HUES64 (cell line): ENCODE results near the gene CCDC12.
A peak's percentile ranks its signal among the peaks of the same experiment; 100 is the strongest.

Experiments
- H3K27ac ChIP-seq: 2 replicates; pipeline ENCODE4 v1.7.0; 2013; ENCODE audit warnings: low read depth, low read length, inconsistent platforms
- H3K27me3 ChIP-seq: 2 replicates; pipeline ENCODE4 v1.6.1; 2013; ENCODE audit warnings: mild to moderate bottlenecking, low read length; ENCODE audit not compliant: insufficient read depth
- H3K36me3 ChIP-seq: 2 replicates; pipeline ENCODE4 v1.6.1; 2013; ENCODE audit warnings: mild to moderate bottlenecking, low read length; ENCODE audit not compliant: insufficient read depth
- H3K4me1 ChIP-seq: 2 replicates; pipeline ENCODE4 v1.6.1; 2013; ENCODE audit warnings: mild to moderate bottlenecking, low read length, moderate library complexity; ENCODE audit not compliant: insufficient read depth
- H3K4me3 ChIP-seq: 2 replicates; pipeline ENCODE4 v1.5.1; 2013; ENCODE audit warnings: mild to moderate bottlenecking, low read length, moderate library complexity
- H3K9ac ChIP-seq: 2 replicates; pipeline ENCODE4 v1.6.1; 2013; ENCODE audit warnings: mild to moderate bottlenecking, low read depth, low read length
- H3K9me3 ChIP-seq: 2 replicates; pipeline ENCODE4 v1.6.1; 2013; ENCODE audit warnings: low read depth, low read length; ENCODE audit not compliant: insufficient read depth
- WGBS: fragments of 150-250, 120-280 bp; methylation state at CpG from one replicate; pipeline ENCODE4 v1.1.7; 2013; ENCODE audit warnings: missing lambda C conversion rate; 5-methylcytosine and 5-hydroxymethylcytosine counted together

Gene CCDC12

DNA sequence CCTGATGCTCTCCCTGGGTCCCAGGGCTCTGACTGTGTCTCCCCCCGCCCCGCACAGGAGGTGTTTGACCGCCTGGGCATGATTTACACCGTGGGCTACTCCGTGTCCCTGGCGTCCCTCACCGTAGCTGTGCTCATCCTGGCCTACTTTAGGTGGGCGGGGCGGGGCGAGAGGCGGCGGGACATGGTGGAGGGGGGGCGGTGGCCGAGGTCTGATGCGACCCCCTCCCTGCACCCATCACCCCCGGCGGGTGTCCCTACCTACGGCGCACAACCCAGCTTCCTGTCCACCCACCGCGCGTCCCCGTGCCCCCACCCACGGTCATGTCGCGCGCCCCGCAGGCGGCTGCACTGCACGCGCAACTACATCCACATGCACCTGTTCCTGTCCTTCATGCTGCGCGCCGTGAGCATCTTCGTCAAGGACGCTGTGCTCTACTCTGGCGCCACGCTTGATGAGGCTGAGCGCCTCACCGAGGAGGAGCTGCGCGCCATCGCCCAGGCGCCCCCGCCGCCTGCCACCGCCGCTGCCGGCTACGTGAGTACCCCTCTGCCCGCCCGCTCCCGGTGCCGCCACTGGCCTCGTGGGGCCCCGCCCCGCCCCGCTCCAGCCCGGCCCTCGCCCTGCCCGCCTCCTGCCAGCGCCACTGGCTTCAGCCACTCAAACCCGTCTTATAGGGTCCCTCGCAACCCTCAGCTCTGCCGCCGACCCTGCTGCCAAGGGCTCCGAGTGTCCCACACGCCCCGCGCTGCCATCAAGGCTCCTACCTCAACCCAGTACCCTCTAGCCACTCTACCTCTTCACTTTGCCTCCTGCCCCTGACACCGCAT, 78.0 kb downstream of the CCDC12 start:
- Histone ChIP-seq H3K27ac (no peak overlapping the region), H3K27me3 (peaks cover 15% of the 10 kb centered on the region), H3K36me3 (no peaks in the 10 kb centered on the region), H3K4me1 (no peaks in the 10 kb centered on the region), H3K9ac (no peak overlapping the region), H3K9me3 (no peaks in the 10 kb centered on the region), H3K4me3 (no peak overlapping the region)
- WGBS, result 94% methylated on average over 71 of the region's 71 CpGs

- peaks cover 22% of the 10 kb centered on the region for H3K27me3 ChIP-seq
- no peak overlapping the region for H3K9ac ChIP-seq
- 91% methylated on average over 15 of the region's 15 CpGs for WGBS
Measured at GRCh38 chr3:46897829-46898320, 78.7 kb downstream of the CCDC12 start.

GRCh38 chr3:46897031-46897430, 79.5 kb downstream of the CCDC12 start:
- Histone ChIP-seq H3K9me3 (no peaks in the 10 kb centered on the region), H3K36me3 (no peaks in the 10 kb centered on the region), H3K4me3 (no peak overlapping the region), H3K27ac (no peak overlapping the region), H3K4me1 (peaks cover 6% of the 10 kb centered on the region; the same call in 1 of the 2 replicates), H3K9ac (no peak overlapping the region), H3K27me3 (peaks cover 28% of the 10 kb centered on the region)
- WGBS, result 91% methylated on average over 2 of the region's 2 CpGs

More at GRCh38 chr3:46897829-46898320, 78.7 kb downstream of the CCDC12 start:
- Histone ChIP-seq H3K4me3 (no peak overlapping the region), H3K9me3 (no peaks in the 10 kb centered on the region), H3K4me1 (peaks cover 4% of the 10 kb centered on the region; the same call in 1 of the 2 replicates), H3K27ac (no peak overlapping the region), H3K36me3 (no peaks in the 10 kb centered on the region)

- H3K4me1 ChIP-seq, result peaks cover 6% of the 10 kb centered on the region; the same call in 1 of the 2 replicates
- 88% methylated on average over 5 of the region's 5 CpGs for WGBS
- no peak overlapping the region for H3K27ac ChIP-seq
- H3K9ac ChIP-seq, result no peak overlapping the region
- no peak overlapping the region for H3K4me3 ChIP-seq
- H3K9me3 ChIP-seq, result no peaks in the 10 kb centered on the region
- H3K27me3 ChIP-seq, result peaks cover 35% of the 10 kb centered on the region
- H3K36me3 ChIP-seq, result no peaks in the 10 kb centered on the region
Measured at GRCh38 chr3:46896386-46896785, 80.2 kb downstream of the CCDC12 start.

DNA sequence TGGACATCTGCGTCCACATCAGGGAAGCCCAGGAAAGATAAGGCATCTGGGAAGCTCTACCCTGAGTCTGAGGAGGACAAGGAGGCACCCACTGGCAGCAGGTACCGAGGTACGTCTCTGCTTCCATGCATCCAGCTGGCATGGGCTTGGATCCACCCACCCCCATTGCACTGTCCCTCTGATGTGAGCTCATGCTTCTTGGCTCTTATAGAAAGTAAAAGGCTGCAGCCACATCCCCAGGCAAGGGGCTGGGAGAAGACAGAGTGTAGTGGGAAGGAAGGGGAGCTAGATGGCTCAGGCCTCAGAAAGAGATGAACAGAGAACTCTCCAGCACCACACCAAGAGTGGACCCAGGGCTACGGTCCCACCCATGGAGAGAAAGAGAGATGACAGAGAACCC, 80.8 kb downstream of the CCDC12 start:
- H3K36me3 ChIP-seq, result no peaks in the 10 kb centered on the region
- peaks cover 41% of the 10 kb centered on the region for H3K27me3 ChIP-seq
- H3K9me3 ChIP-seq, result no peaks in the 10 kb centered on the region
- H3K9ac ChIP-seq, result no peak overlapping the region
- no peak overlapping the region for H3K4me3 ChIP-seq
- no peak overlapping the region for H3K27ac ChIP-seq
- H3K4me1 ChIP-seq, result peaks cover 6% of the 10 kb centered on the region; the same call in 1 of the 2 replicates
- WGBS, result 94% methylated on average over 4 of the region's 4 CpGs

GRCh38 chr3:46895204-46895660, 81.3 kb downstream of the CCDC12 start:
- WGBS, result 39% methylated on average over 5 of the region's 5 CpGs
- Histone ChIP-seq H3K4me1 (peaks cover 6% of the 10 kb centered on the region; the same call in 1 of the 2 replicates), H3K9me3 (no peaks in the 10 kb centered on the region), H3K9ac (no peak overlapping the region), H3K36me3 (no peaks in the 10 kb centered on the region), H3K27me3 (peaks cover 46% of the 10 kb centered on the region), H3K27ac (no peak overlapping the region), H3K4me3 (no peak overlapping the region)

GRCh38 chr3:46894256-46894655, 82.3 kb downstream of the CCDC12 start:
- no peak overlapping the region for H3K4me3 ChIP-seq
- no peaks in the 10 kb centered on the region for H3K36me3 ChIP-seq
- H3K9ac ChIP-seq, result no peak overlapping the region
- H3K27ac ChIP-seq, result no peak overlapping the region
- H3K27me3 ChIP-seq, result peaks cover 56% of the 10 kb centered on the region
- H3K9me3 ChIP-seq, result no peaks in the 10 kb centered on the region
- 92% methylated on average over 6 of the region's 6 CpGs for WGBS
- H3K4me1 ChIP-seq, result peaks cover 8% of the 10 kb centered on the region

GRCh38 chr3:46893763-46894162, 82.8 kb downstream of the CCDC12 start:
- H3K4me1 ChIP-seq, result peaks cover 13% of the 10 kb centered on the region
- H3K9ac ChIP-seq, result no peak overlapping the region
- WGBS, result 87% methylated on average over 9 of the region's 9 CpGs
- peaks cover 59% of the 10 kb centered on the region for H3K27me3 ChIP-seq
- no peaks in the 10 kb centered on the region for H3K9me3 ChIP-seq
- no peak overlapping the region for H3K4me3 ChIP-seq
- no peak overlapping the region for H3K27ac ChIP-seq
- H3K36me3 ChIP-seq, result no peaks in the 10 kb centered on the region

DNA sequence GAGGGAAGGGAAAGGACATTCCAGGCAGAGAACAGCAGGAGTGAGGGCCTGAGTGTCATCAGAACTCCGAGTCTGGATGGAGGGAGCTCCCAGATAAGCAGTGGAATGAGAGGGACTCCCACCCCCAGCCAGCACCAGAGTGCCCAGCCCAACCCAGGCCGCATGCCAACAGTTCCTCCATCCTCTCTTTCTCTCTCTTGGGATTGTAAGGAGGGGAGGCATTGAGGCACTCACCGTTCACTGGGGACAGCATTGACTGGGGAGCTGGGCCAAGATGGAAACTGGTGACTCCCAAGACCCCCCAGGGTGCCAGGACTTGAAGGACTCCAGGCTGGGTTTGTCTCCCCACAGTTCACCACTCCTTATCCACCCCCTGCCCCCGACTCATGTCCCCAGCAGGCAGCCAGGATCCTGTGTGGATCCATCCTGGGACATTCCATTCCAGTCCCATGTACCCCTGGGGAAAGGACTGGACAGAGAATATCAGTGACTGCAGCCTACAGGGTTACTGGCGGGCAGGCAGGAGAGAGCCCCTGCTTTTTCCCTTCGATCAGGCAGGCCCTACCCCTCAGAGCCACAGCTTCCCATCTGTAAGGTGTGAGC, 83.3 kb downstream of the CCDC12 start:
- Histone ChIP-seq H3K27ac (no peak overlapping the region), H3K4me3 (peak overlapping the region; percentile 55), H3K9me3 (no peaks in the 10 kb centered on the region), H3K36me3 (no peaks in the 10 kb centered on the region), H3K4me1 (peaks cover 18% of the 10 kb centered on the region), H3K27me3 (peaks cover 62% of the 10 kb centered on the region), H3K9ac (no peak overlapping the region)
- WGBS, result 74% methylated on average over 5 of the region's 6 CpGs

GRCh38 chr3:46892285-46893145, 84.0 kb downstream of the CCDC12 start:
- peaks cover 24% of the 10 kb centered on the region for H3K4me1 ChIP-seq
- no peaks in the 10 kb centered on the region for H3K36me3 ChIP-seq
- no peak overlapping the region for H3K9ac ChIP-seq
- WGBS, result 5% methylated on average over 57 of the region's 58 CpGs
- no peak overlapping the region for H3K27ac ChIP-seq
- H3K4me3 ChIP-seq, result peak overlapping the region; percentile 55
- peaks cover 65% of the 10 kb centered on the region for H3K27me3 ChIP-seq
- H3K9me3 ChIP-seq, result no peaks in the 10 kb centered on the region
